Peyer's patch (tissue), 4 donors: ENCODE results near the gene MIS12. TPM values are rescaled to one million over a fixed set of nuclear protein-coding genes. Genes with fewer than 3 reads are reported as not detected.
A peak's percentile ranks its signal among the peaks of the same experiment; 100 is the strongest.

ENCODE experiments used
- DNase-seq, 3 donors: peaks; one replicate each; pipeline ENCODE4 v3.0.0-alpha.2; 2017 to 2019
- H3K27ac ChIP-seq, 4 donors: fragments of 200-600 bp; sonication (generic); one replicate each; pipeline ENCODE4 v1.5.1; 2016 to 2019
- H3K27me3 ChIP-seq, 2 donors: fragments of 200-600 bp; sonication (generic); one replicate each; pipeline ENCODE4 v1.5.1; 2019
- H3K36me3 ChIP-seq, 3 donors: fragments of 200-600 bp; sonication (generic); one replicate each; pipeline ENCODE4 v1.5.1; 2016 to 2019
- H3K4me1 ChIP-seq, 4 donors: fragments of 200-600 bp; sonication (generic); one replicate each; pipeline ENCODE4 v1.5.1; 2016 to 2019
- H3K4me3 ChIP-seq, 4 donors: fragments of 200-600 bp; sonication (generic); 1 replicate in 3 of 4; 2 replicates in 1 of 4; pipeline ENCODE4 v1.5.1; 2016 to 2019; ENCODE audit warnings: mild to moderate bottlenecking in 1 of 4
- H3K9me3 ChIP-seq, 4 donors: fragments of 200-600 bp; sonication (generic); one replicate each; pipeline ENCODE4 v1.5.1; 2016 to 2019; ENCODE audit warnings: mild to moderate bottlenecking in 1 of 4
- CTCF ChIP-seq, 6 experiments: fragments of 450-650 bp in 4 of 6; fragments of 200-600 bp in 2 of 6; sonication (generic) in 1 of 6; IDR thresholded peaks; one replicate each; pipeline ENCODE4 v1.5.1; 2017 to 2019; ENCODE audit warnings: antibody characterized with exemption in 6 of 6, mild to moderate bottlenecking in 3 of 6, moderate library complexity in 1 of 6
- POLR2A ChIP-seq, 2 donors: fragments of 450-650 bp; IDR thresholded peaks; one replicate each; pipeline ENCODE4 v1.5.1; 2017; ENCODE audit warnings: antibody characterized with exemption in 2 of 2, mild to moderate bottlenecking in 2 of 2, moderate library complexity in 2 of 2
- total RNA-seq, 4 donors: library from RNA; depleted of rRNA; stranded (reverse); fragments of >200 nt; gene quantifications; one replicate each; pipeline ENCODE4 v1.1.0, GENCODE V29; 2016

Gene MIS12
- total RNA-seq, 4 donors from 2014 or later = 9.2 to 23.9 (median 14.0) TPM

- Histone ChIP-seq H3K4me3 (no peak overlapping the region), H3K4me1 (no peaks in the 10 kb centered on the region), H3K27ac (no peak overlapping the region), H3K9me3 (no peaks in the 10 kb centered on the region), H3K36me3 (no peaks in the 10 kb centered on the region), H3K27me3 (no peaks in the 10 kb centered on the region)
- DNase-seq = no peak
- no peak for TF ChIP-seq CTCF (IDR thresholded peaks at IDR 0.05)
- TF ChIP-seq POLR2A (IDR thresholded peaks at IDR 0.05) = no peak
Measured at GRCh38 chr17:5509482-5509881, 23.1 kb downstream of the MIS12 start.

DNA sequence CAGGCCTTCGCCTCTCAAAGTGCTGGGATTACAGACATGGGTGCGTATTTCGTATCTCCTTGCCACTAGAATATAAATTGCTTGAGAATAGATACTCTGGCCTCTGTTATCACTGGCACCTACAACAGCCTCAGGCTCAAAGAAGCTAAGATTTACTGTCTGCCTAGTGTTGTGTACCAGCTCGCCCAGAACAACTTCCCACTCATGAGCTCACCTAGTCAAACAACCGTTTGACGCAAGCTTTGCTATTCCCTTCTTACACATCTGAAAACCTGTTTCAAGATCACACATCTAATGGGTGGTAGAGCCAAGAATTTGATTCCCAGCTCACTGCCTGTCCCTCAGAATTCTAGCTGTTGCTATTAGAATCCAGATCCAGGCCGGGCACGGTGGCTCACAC lies 24.4 kb downstream of the MIS12 start:
- Histone ChIP-seq H3K4me1 (no peaks in the 10 kb centered on the region), H3K27ac (peak overlapping the region in 1 of 4 donors; percentile 44), H3K27me3 (no peaks in the 10 kb centered on the region), H3K4me3 (no peak overlapping the region), H3K9me3 (no peaks in the 10 kb centered on the region), H3K36me3 (no peaks in the 10 kb centered on the region)
- DNase-seq = peak in 1 of 3 donors; percentile 1
- TF ChIP-seq CTCF (IDR thresholded peaks at IDR 0.05) (no peak), POLR2A (IDR thresholded peaks at IDR 0.05) (no peak)

DNA sequence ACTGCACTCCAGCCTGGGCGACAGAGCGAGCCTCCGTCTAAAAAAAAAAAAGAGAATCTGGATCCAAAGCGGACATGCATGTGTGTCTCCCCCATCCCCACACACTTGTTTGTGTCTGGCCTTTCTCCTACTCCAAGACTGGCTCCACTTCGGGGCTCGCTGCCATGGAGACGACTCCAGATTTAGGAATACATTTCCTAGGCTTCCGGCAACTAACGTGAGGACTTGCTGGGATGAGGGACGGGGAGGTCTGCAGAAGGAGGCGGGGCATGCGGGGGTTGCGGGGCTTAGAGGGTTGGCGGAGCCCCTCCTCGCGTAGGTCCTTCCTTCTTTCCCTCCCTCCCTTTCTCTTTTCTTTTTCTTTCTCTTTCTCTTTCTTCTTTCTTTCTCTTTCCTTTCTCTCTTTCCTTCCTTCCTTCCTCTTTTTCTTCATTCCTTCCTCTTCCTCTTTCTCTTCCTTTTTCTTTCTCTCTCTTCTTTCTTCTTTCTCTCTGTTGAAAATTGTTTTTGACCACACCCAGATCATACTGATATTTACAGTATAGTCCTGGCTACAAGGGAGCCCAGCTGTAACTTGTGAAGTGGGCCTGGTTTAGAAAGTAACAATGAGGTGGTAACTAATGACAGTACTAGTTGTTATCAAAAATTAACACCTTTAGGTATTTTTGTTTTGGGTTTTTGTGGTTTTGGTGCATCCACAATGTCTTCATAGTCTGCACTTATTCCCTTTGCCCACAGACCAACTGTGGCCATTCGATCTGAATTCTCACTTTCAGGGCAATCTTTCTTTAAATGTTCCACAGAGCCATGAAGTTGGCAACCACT lies 25.2 kb downstream of the MIS12 start:
- Histone ChIP-seq H3K4me1 (no peaks in the 10 kb centered on the region), H3K9me3 (no peaks in the 10 kb centered on the region), H3K4me3 (no peak overlapping the region), H3K36me3 (no peaks in the 10 kb centered on the region), H3K27me3 (no peaks in the 10 kb centered on the region), H3K27ac (peak overlapping the region in 1 of 4 donors; percentile 44)
- no peak for TF ChIP-seq POLR2A (IDR thresholded peaks at IDR 0.05)
- no peak for TF ChIP-seq CTCF (IDR thresholded peaks at IDR 0.05)
- peak in 1 of 3 donors; percentile 44 for DNase-seq

- H3K36me3 ChIP-seq = no peaks in the 10 kb centered on the region
- no peaks in the 10 kb centered on the region for H3K9me3 ChIP-seq
- H3K27ac ChIP-seq = no peak overlapping the region
- peak in 1 of 3 donors; percentile 9 for DNase-seq
- no peaks in the 10 kb centered on the region for H3K27me3 ChIP-seq
- no peak overlapping the region for H3K4me3 ChIP-seq
- TF ChIP-seq CTCF (IDR thresholded peaks at IDR 0.05) = no peak
- TF ChIP-seq POLR2A (IDR thresholded peaks at IDR 0.05) = no peak
- no peaks in the 10 kb centered on the region for H3K4me1 ChIP-seq
Measured at GRCh38 chr17:5513628-5514027, 27.3 kb downstream of the MIS12 start.

GRCh38 chr17:5514976-5515375 lies 28.6 kb downstream of the MIS12 start:
- no peaks in the 10 kb centered on the region for H3K27me3 ChIP-seq
- TF ChIP-seq POLR2A (IDR thresholded peaks at IDR 0.05) (no peak), CTCF (IDR thresholded peaks at IDR 0.05) (no peak)
- H3K9me3 ChIP-seq = no peaks in the 10 kb centered on the region

More at GRCh38 chr17:5514976-5515375, 28.6 kb downstream of the MIS12 start:
- Histone ChIP-seq H3K36me3 (no peaks in the 10 kb centered on the region), H3K4me1 (no peaks in the 10 kb centered on the region), H3K4me3 (no peak overlapping the region), H3K27ac (no peak overlapping the region)
- DNase-seq = no peak
